HEK293 (cell line): ENCODE results near the gene AP1S1.

Experiments used
- CTCF ChIA-PET: fragments of 350-600 bp; formaldehyde crosslinking; extraction: SDS; loops from one replicate; lab custom pipeline; 2021; ENCODE audit warnings: antibody characterized with exemption; lab: Yijun Ruan, JAX
- POLR2A ChIA-PET: fragments of 300-600 bp; formaldehyde crosslinking; extraction: SDS; loops from one replicate; lab custom pipeline; 2020; ENCODE audit warnings: antibody characterized with exemption, inconsistent platforms; lab: Yijun Ruan, JAX
- H3K27ac ChIP-seq: fragments of 200-500 bp; sonication (Bioruptor generic); 2 replicates; pipeline ENCODE4 v1.5.1; 2014; ENCODE audit warnings: low read depth, low read length, control low read depth, inconsistent platforms; ENCODE audit errors: extremely low read depth
- H3K36me3 ChIP-seq, 2 experiments: fragments of 200-500 bp in 1 of 2; sonication (Bioruptor generic) in 1 of 2; 1 replicate in 1 of 2; 2 replicates in 1 of 2; pipeline ENCODE4 v1.5.1; 2014 to 2017; ENCODE audit warnings: inconsistent platforms in 2 of 2, low read length in 2 of 2; ENCODE audit not compliant: control insufficient read depth in 2 of 2, insufficient read depth in 1 of 2
- H3K4me1 ChIP-seq: fragments of 200-500 bp; sonication (Bioruptor generic); 2 replicates; pipeline ENCODE4 v1.5.1; 2014; ENCODE audit warnings: mild to moderate bottlenecking, low read length, inconsistent platforms; ENCODE audit not compliant: control insufficient read depth, insufficient read depth
- H3K4me3 ChIP-seq: 2 replicates; pipeline ENCODE4 v1.5.1; 2011; ENCODE audit warnings: low read depth, mild to moderate bottlenecking, control low read depth, low read length, moderate library complexity
- H3K9me3 ChIP-seq: fragments of 200-500 bp; sonication (Bioruptor generic); 2 replicates; pipeline ENCODE4 v1.5.1; 2014; ENCODE audit warnings: low read depth, low read length, inconsistent platforms; ENCODE audit not compliant: control insufficient read depth, insufficient read depth
- ATF2 ChIP-seq: fragments of 450-650 bp; formaldehyde crosslinking; IDR thresholded peaks from 2 replicates; pipeline ENCODE4 v1.5.1; 2016; ENCODE audit warnings: missing biosample characterization, missing genetic modification characterization, low read depth
- BCL11A ChIP-seq: fragments of 450-650 bp; formaldehyde crosslinking; IDR thresholded peaks from 2 replicates; pipeline ENCODE4 v1.5.1; 2016; ENCODE audit warnings: low read depth, missing biosample characterization, missing genetic modification characterization
- BCL11B ChIP-seq: fragments of 450-650 bp; formaldehyde crosslinking; IDR thresholded peaks from 2 replicates; pipeline ENCODE4 v1.5.1; 2016; ENCODE audit warnings: low read depth, missing biosample characterization, missing genetic modification characterization
- CTCF ChIP-seq: fragments of 450-650 bp; formaldehyde crosslinking; IDR thresholded peaks from 2 replicates; pipeline ENCODE4 v1.5.1; 2016; ENCODE audit warnings: missing biosample characterization, missing genetic modification characterization
- FEZF1 ChIP-seq: fragments of 450-650 bp; formaldehyde crosslinking; IDR thresholded peaks from 2 replicates; pipeline ENCODE4 v1.5.1; 2016; ENCODE audit warnings: missing biosample characterization, missing genetic modification characterization
- GFI1B ChIP-seq: fragments of 450-650 bp; formaldehyde crosslinking; IDR thresholded peaks from 2 replicates; pipeline ENCODE4 v1.5.1; 2016; ENCODE audit warnings: missing biosample characterization, missing genetic modification characterization
- KLF10 ChIP-seq: fragments of 450-650 bp; IDR thresholded peaks from 2 replicates; pipeline ENCODE4 v1.5.1; 2018; ENCODE audit warnings: missing biosample characterization, mild to moderate bottlenecking, missing genetic modification characterization
- KLF16 ChIP-seq: fragments of 450-650 bp; formaldehyde crosslinking; IDR thresholded peaks from 2 replicates; pipeline ENCODE4 v1.5.1; 2017; ENCODE audit warnings: missing biosample characterization, missing genetic modification characterization
- PBX3 ChIP-seq: sonication (generic); formaldehyde crosslinking; IDR thresholded peaks from 2 replicates; pipeline ENCODE4 v1.8.1; 2022; ENCODE audit warnings: mild to moderate bottlenecking, moderate library complexity, missing genetic modification reagents
- SP7 ChIP-seq: fragments of 450-650 bp; formaldehyde crosslinking; IDR thresholded peaks from 2 replicates; pipeline ENCODE4 v1.5.1; 2016; ENCODE audit warnings: missing biosample characterization, missing genetic modification characterization
- ZBTB26 ChIP-seq: fragments of 450-650 bp; formaldehyde crosslinking; optimal IDR thresholded peaks from 2 replicates; pipeline ENCODE3; 2016; ENCODE audit warnings: missing biosample characterization, mild to moderate bottlenecking, missing genetic modification characterization
- ZBTB7A ChIP-seq: fragments of 450-650 bp; formaldehyde crosslinking; IDR thresholded peaks from 2 replicates; pipeline ENCODE4 v1.5.1; 2016; ENCODE audit warnings: low read depth, missing biosample characterization, missing genetic modification characterization
- ZBTB8A ChIP-seq: fragments of 450-650 bp; formaldehyde crosslinking; IDR thresholded peaks from 2 replicates; pipeline ENCODE4 v1.5.1; 2016; ENCODE audit warnings: missing biosample characterization, missing genetic modification characterization
- ZNF121 ChIP-seq: fragments of 450-650 bp; formaldehyde crosslinking; IDR thresholded peaks from 2 replicates; pipeline ENCODE4 v1.5.1; 2016; ENCODE audit warnings: missing biosample characterization, missing genetic modification characterization
- ZNF169 ChIP-seq: fragments of 450-650 bp; formaldehyde crosslinking; IDR thresholded peaks from 2 replicates; pipeline ENCODE4 v1.5.1; 2016; ENCODE audit warnings: missing biosample characterization, missing genetic modification characterization
- ZNF174 ChIP-seq: fragments of 450-650 bp; formaldehyde crosslinking; IDR thresholded peaks from 2 replicates; pipeline ENCODE4 v1.5.0; 2017; ENCODE audit warnings: missing biosample characterization, mild to moderate bottlenecking, missing genetic modification characterization
- ZNF23 ChIP-seq: fragments of 450-650 bp; formaldehyde crosslinking; IDR thresholded peaks from 2 replicates; pipeline ENCODE4 v1.5.1; 2016; ENCODE audit warnings: missing biosample characterization, missing genetic modification characterization, borderline replicate concordance
- ZNF280D ChIP-seq: fragments of 450-650 bp; formaldehyde crosslinking; IDR thresholded peaks from 2 replicates; pipeline ENCODE4 v1.5.1; 2016; ENCODE audit warnings: missing biosample characterization, missing genetic modification characterization
- ZNF302 ChIP-seq: fragments of 450-650 bp; formaldehyde crosslinking; IDR thresholded peaks from 2 replicates; pipeline ENCODE4 v1.5.1; 2016; ENCODE audit warnings: missing biosample characterization, missing genetic modification characterization, low read depth
- ZNF354C ChIP-seq: fragments of 450-650 bp; formaldehyde crosslinking; IDR thresholded peaks from 2 replicates; pipeline ENCODE4 v1.5.1; 2016; ENCODE audit warnings: missing biosample characterization, missing genetic modification characterization, low read depth, borderline replicate concordance
- ZNF366 ChIP-seq: fragments of 450-650 bp; formaldehyde crosslinking; conservative IDR thresholded peaks from 2 replicates; pipeline ENCODE4 v1.5.1; 2016; ENCODE audit warnings: missing biosample characterization, missing genetic modification characterization
- ZNF404 ChIP-seq: fragments of 450-650 bp; formaldehyde crosslinking; IDR thresholded peaks from 2 replicates; pipeline ENCODE4 v1.5.1; 2017; ENCODE audit warnings: missing biosample characterization, missing genetic modification characterization
- ZNF423 ChIP-seq: fragments of 450-650 bp; formaldehyde crosslinking; IDR thresholded peaks from 2 replicates; pipeline ENCODE4 v1.5.1; 2016; ENCODE audit warnings: missing biosample characterization, missing genetic modification characterization
- ZNF704 ChIP-seq: fragments of 450-650 bp; formaldehyde crosslinking; IDR thresholded peaks from 2 replicates; pipeline ENCODE4 v1.5.1; 2016; ENCODE audit warnings: missing biosample characterization, missing genetic modification characterization

The AP1S1 gene

GRCh38 chr7:101166909-101167644 lies 12.8 kb downstream of the AP1S1 start (continued):
- TF ChIP-seq ZNF174 (tag by site-specific recombination) = no peak

- CTCF ChIA-PET = interaction anchor here (0.7 to 1.4 kb wide), 4 partner anchors 23 to 348 kb away, joined by 4 to 10 read pairs (median 6); no protein-coding TSS in a partner anchor
- TF ChIP-seq CTCF (tag by site-specific recombination) = no peak
- no peak for TF ChIP-seq FEZF1
- 0 out of 2 replicates have a peak, but pooled peaks have one; percentile 39 for TF ChIP-seq ZBTB7A
- TF ChIP-seq GFI1B (tag by site-specific recombination) = no peak
- no peak for TF ChIP-seq ZNF354C
- TF ChIP-seq ZNF280D = no peak
- no peak for TF ChIP-seq ZBTB8A
- TF ChIP-seq ZNF423 = no peak
- no peak for TF ChIP-seq BCL11B (tag by site-specific recombination)
- no peak; the same call in 1 of the 2 replicates for TF ChIP-seq SP7 (tag by site-specific recombination)
- no peak for TF ChIP-seq ZNF302 (tag by site-specific recombination)
- no peak for TF ChIP-seq ZNF704 (tag by site-specific recombination)
- TF ChIP-seq PBX3 (CRISPR knock-in tag) = no peak
- TF ChIP-seq ZNF23 (tag by site-specific recombination) = no peak
- no peak for TF ChIP-seq KLF10 (tag by site-specific recombination)
- no peak for TF ChIP-seq ZNF404
- no peak for TF ChIP-seq ATF2 (tag by site-specific recombination)
- TF ChIP-seq KLF16 (tag by site-specific recombination) = no peak
- TF ChIP-seq BCL11A (tag by site-specific recombination) = no peak
- TF ChIP-seq ZNF121 (tag by site-specific recombination) = no peak
- no peak; the same call in 1 of the 2 replicates for TF ChIP-seq ZNF366 (tag by site-specific recombination)
- peak; percentile 4 for TF ChIP-seq ZBTB26
- no peak for TF ChIP-seq ZNF169 (tag by site-specific recombination)
Measured at GRCh38 chr7:101167645-101168411, 13.6 kb downstream of the AP1S1 start.

More at GRCh38 chr7:101167645-101168411, 13.6 kb downstream of the AP1S1 start:
- no peaks in the 10 kb centered on the region for H3K36me3 ChIP-seq
- H3K4me1 ChIP-seq = peaks cover 21% of the 10 kb centered on the region
- no peak overlapping the region for H3K27ac ChIP-seq
- no peak overlapping the region for H3K4me3 ChIP-seq
- POLR2A ChIA-PET = interaction anchor here (0.6 kb wide), 2 partner anchors 15 to 137 kb away, joined by 3 to 7 read pairs; no protein-coding TSS in a partner anchor
- no peaks in the 10 kb centered on the region for H3K9me3 ChIP-seq
